Coronary artery (tissue), 2 donors: ENCODE results near the gene PRKG1.
"Not testable (repeated sequence)": the region's sequence is repeated elsewhere in the genome, so short reads cannot be mapped to it uniquely, and the experiment has no call there.

Source experiments
- DNase-seq: peaks from one replicate; pipeline ENCODE4 v3.0.0-alpha.2; 2017; ENCODE audit warnings: low spot score
- H3K27ac ChIP-seq, 2 donors: fragments of 200-600 bp; sonication (generic); one replicate each; pipeline ENCODE4 v1.5.1; 2016 to 2019
- H3K4me3 ChIP-seq: fragments of 200-600 bp; sonication (generic); 2 replicates; pipeline ENCODE4 v1.5.1; 2016; ENCODE audit warnings: mild to moderate bottlenecking, moderate library complexity
- CTCF ChIP-seq: fragments of 200-600 bp; sonication (generic); IDR thresholded peaks from one replicate; pipeline ENCODE4 v1.5.1; 2019; ENCODE audit warnings: antibody characterized with exemption

PRKG1 gene

GRCh38 chr10:52232561-52233350, 1158.5 kb downstream of the PRKG1 start:
- H3K4me3 ChIP-seq = no peak overlapping the region
- no peak for DNase-seq
- no peak overlapping the region for H3K27ac ChIP-seq
- TF ChIP-seq CTCF = no peak

GRCh38 chr10:52233351-52233991, 1159.2 kb downstream of the PRKG1 start:
- DNase-seq, H3K27ac ChIP-seq, H3K4me3 ChIP-seq: not testable (repeated sequence)

GRCh38 chr10:52239771-52240170, 1165.5 kb downstream of the PRKG1 start:
- H3K4me3 ChIP-seq = no peak overlapping the region
- TF ChIP-seq CTCF = no peak
- no peak for DNase-seq
- H3K27ac ChIP-seq = no peak overlapping the region

GRCh38 chr10:52245547-52245946, 1171.3 kb downstream of the PRKG1 start:
- no peak for DNase-seq
- Histone ChIP-seq H3K27ac (no peak overlapping the region), H3K4me3 (no peak overlapping the region)
- TF ChIP-seq CTCF = no peak

GRCh38 chr10:52247929-52248328, 1173.6 kb downstream of the PRKG1 start:
- not testable (repeated sequence) for DNase-seq, H3K27ac ChIP-seq, H3K4me3 ChIP-seq

- DNase-seq = no peak
- no peak overlapping the region for H3K27ac ChIP-seq
- TF ChIP-seq CTCF = no peak
- no peak overlapping the region for H3K4me3 ChIP-seq
These were observed 1174.5 kb downstream of the PRKG1 start for GRCh38 chr10:52248697-52249306.

GRCh38 chr10:52249850-52250395, 1175.6 kb downstream of the PRKG1 start:
- DNase-seq = no peak
- H3K4me3 ChIP-seq = no peak overlapping the region
- no peak overlapping the region for H3K27ac ChIP-seq
- TF ChIP-seq CTCF = no peak
